Stimulated activated CD8-positive, alpha-beta memory T cell treated with anti-CD3 and anti-CD28 coated beads, Interleukin-4, amount 100 ng/mL, for 4 hours (primary cell): ENCODE measurements around the gene MMAA.
"Not testable (repeated sequence)": the region's sequence is repeated elsewhere in the genome, so short reads cannot be mapped to it uniquely, and the experiment has no call there.

Experiments used
- DNase-seq, 2 donors: peaks; one replicate each; pipeline ENCODE4 v3.0.0-alpha.2; 2020; ENCODE audit warnings: low read depth in 2 of 2, low spot score in 1 of 2

MMAA gene

DNA sequence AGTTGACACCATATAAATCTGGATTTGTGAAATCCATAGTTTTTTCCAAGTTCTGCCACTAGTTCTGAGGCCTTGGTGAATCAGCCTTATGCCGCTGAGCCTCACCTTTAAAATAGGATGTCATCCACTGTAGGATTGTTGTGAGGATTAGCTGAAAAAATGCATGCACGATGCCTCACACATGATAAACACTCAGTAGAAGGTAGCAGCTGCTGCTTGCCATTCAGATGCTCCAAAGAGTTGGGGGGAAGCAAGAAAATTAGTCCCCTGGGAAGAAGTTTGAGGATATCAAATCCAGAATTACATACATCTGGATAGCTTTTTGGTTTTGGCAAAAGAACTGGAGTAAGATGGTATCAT is 7.4 kb downstream of the MMAA start:
- DNase-seq: no peak

DNA sequence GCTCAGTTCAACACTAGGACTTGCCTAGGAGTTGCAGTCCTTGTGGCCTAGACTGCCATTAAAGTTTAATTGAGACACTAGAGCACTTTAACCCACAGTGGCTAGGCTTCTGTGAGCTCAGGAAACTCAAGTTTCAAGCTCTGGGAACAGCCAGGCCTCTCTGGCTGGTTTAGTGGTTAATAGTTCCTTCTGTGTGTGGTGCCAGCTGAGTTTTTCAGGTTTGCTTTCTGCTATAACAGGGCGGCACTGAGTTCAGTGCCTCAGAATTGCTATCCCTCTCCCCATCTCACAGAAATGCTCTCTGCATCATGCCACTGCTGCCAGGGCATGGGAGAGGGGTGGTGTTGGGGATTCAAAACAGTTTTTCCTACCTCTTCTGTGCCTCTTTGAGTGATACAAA is 15.9 kb downstream of the MMAA start:
- no peak for DNase-seq

DNA sequence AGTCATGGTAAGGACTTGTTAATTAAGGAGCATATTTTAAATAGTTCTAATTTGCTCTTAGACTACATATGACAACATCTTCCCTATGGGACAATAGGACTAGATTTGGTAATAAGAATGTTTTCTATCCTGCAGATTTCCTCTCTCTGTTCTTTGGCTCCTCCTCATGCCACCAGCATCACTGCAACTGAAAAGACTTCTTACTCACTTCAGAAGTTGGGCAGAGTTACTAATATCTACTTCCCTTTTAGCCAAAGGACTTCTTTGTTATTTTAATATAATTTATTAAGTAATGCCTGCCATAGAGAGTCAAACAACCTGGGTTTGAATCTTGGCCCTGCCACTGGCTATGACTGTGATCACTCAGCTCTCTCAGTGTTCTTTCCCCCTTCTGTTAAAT is 16.4 kb downstream of the MMAA start:
- DNase-seq: no peak

DNA sequence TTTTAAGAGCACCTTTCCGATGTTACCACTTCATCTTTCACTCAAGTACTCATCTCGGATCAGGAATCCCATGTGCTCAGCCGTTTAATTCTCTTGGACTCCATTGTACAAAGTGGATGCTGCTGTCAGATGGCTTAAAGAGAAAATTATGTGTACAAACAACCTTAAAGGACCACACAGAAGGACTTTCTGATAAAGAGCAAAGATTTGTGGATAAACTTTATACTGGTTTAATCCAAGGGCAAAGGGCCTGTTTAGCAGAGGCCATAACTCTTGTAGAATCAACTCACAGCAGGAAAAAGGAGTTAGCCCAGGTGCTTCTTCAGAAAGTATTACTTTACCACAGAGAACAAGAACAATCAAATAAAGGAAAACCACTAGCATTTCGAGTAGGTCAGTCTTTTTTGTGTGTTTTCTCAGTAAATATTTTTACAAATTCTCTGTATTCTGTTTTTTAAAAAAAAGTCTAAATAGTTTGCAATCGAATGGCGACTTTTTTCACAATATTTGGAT is 20.1 kb downstream of the MMAA start:
- no peak for DNase-seq

DNA sequence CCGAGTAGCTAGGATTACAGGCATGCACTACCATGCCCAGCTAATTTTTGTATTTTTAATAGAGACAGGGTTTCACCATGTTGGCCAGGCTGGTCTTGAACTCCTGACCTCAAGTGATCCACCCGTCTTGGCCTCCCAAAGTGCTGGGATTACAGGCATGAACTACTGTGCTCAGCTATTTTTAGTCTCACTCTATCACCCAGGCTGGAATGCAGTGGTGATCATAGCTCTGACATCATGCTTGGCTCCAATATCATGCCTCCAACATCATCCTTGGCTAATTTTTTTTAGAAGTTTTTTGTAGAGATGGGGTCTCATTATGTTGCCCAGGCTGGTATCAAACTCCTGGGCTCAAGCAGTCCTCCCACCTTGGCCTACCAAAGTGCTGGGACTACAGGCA is 21.1 kb downstream of the MMAA start:
- DNase-seq: not testable (repeated sequence)

DNA sequence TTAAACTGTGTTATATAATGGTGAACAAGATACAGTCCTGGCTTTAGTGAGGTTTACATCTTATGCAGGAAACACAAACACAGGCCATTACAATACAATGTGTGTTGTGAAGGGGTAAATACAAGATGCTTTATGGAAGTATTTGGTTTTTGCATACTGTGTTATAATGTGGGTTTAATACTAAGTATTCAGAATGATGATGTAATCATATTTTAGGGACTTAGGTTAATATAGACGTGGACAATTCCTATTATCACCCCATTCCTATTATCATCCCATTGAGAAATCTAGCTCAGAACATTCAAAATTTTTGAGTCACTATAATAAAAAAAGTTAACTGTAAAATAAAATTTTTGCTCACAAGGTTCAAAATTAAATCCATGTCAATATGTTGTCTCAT is 24.1 kb downstream of the MMAA start:
- DNase-seq: no peak

DNA sequence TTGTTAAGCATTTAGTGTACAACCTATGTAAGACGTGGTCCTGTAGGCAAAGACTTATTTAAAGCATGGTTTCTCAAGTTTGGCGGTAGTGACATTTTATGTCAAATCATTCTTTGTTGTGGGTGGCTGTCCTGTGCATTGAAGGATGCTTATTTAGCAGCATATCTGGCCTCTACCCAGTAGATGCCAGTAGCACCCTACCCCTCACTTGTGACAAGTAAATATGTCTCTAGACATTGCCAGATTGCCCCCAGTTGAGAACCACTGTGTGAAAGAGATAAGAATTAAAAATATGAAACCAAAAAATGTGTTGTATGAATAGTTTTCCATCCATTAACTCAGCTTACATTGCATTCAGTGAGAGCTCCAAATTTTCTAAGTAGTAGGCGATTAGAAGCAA is 25.5 kb downstream of the MMAA start:
- no peak for DNase-seq

DNA sequence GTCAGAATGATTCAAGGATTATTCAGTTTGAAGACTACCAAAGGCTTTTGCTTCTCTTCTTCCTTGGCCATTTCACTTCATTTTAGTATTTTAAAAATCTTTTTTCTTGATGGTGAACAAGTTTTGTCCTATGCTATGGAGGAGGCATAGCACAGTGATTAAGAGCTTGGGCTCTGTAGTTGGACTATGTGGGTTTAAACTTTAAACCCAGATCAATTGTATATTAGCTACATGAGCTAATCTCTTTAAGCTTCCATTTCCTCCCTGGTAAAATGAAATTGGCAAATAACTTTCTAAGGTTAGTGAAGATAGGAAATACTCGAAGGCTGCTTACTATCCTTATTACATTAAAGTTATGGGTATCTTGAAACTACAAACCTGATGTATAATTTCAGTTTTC is 37.0 kb downstream of the MMAA start:
- DNase-seq: no peak

DNA sequence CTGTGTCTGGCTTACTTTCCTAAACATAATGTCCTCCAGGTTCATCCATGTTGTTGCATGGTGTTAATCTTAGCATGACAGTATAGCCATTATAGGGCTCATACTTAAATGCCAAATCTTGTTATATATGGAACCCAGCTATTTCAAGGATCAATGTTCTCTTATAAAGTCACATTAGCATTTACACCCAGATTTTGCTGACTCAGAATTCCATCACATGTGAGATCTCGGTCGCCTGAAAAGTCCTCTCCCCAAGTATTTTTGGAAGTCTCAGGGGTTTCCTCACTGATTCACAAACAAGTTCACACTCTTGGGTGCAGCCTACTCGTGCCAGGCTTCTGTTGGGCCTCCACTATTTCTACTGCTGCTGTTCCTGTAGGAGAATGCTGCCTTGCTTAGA is 40.9 kb downstream of the MMAA start:
- DNase-seq: no peak

DNA sequence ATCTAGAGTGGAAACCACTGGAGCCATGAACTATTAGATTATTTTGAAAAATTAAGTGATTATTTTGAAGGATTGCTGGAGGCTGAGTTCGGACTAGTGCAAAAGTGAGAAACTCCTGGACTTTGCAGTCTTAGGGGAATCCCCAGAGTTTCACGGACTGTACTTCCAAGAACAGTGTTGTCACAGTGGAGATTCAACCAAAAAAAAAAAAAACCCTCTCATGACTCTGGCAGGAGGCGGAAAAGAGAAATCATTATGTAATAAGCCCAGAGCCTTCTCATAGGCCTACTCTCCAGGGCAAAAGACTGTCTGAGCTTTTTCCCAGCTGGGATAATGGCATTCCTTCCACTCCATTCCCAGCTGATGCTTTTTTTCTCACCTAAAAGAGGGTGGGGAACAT is 44.0 kb downstream of the MMAA start:
- no peak for DNase-seq

DNA sequence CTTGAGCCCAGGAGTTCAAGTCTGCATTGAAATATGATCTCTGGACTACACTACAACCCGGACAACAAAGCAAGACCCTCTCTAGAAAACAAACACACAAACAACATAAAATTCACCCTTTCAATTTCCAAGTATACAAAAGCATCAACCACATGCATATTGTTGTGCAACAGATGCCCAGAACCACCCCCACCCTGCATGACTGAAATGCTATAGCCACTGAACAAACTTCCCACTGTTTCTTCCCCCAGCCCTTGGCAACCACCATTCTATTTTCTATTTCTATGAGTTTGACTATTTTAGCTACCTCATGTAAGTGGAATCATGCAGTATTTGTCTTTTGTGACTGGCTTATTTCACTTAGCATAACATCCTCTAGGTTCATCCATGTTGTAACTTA is 46.6 kb downstream of the MMAA start:
- DNase-seq: no peak

DNA sequence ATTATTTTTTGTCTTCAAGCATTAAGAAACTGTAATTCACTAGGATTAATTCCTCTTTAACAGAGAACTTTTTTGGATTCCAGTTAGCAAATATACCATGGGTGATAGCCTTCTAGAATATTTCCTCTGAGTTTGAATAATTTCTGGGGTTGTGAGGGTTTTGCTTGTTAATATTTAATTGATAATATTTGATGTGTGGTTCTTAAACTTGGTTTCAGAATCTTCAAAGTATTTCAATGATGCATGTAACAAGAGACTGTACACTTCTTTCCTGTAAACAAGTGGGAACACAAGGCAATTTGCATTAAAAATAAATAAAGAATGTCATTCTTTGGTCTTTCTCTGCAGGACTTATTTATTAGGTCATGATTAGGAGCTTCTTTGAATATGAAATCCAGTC is 51.2 kb downstream of the MMAA start:
- DNase-seq: no peak

DNA sequence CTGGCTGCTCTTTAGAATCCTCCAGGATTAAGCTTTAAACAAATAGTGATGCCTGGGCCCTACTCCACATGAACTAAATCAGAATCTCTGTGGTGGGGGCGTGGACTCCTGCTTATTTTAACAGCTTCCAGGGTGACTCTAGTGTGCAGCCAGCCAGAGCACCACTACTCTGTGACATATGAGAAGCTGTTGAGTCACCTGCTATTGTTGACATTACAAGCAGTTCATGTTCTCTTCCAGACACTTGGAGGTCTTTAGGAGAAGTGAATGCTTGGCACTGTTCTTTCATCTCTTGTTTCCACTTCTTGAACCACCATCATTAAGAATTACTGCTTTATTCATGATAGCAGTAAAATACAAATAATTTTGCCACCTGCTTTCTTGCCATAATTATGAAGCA is 60.3 kb downstream of the MMAA start:
- no peak for DNase-seq

DNA sequence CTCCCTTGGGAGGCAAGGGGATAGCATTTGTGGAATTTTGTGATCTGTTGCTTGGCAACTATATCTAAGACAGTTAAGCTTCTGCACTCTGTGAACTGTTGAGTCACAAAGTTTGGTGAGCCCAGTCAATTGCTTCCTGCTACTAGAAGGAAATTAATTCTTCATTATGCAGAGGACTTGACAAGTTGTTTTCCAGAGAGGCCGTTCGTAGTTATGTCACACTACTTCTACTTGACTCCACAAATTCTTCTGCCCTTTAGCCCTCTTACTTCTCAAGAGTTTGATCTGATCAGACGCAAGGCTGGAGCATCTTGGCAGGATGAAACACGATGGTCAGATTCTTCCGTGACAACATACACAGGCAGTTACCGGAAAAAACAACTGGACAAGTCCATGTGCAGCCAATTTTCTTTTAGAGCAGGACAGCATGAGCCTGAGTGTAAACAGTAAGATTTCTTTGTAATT is 60.8 kb downstream of the MMAA start, which contains the start of gene C4orf51:
Gene C4orf51, plus strand, starts transcription at position 156 of the 465 bp plus-strand sequence. Its CDS starts 58 bp downstream, at position 214.
- no peak for DNase-seq

DNA sequence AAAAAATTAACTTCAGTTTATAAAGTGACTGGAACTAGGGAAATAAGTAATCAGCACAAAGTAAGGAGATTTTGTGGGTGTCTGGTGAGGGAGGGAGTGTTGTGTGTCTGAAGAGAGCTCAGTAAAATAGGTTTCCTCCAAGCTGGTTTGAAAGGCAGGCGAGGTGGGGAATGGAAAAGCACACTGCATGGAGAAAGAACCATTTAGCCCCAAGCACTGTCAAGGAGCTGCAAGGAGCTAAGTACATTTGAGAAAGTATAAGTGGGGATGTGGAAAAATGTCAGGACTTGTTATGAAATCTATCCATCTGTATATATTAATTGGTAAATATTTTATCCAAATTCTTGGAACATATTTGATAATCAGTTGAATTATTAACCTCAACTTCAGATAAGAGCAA is 61.7 kb downstream of the MMAA start:
- no peak for DNase-seq

DNA sequence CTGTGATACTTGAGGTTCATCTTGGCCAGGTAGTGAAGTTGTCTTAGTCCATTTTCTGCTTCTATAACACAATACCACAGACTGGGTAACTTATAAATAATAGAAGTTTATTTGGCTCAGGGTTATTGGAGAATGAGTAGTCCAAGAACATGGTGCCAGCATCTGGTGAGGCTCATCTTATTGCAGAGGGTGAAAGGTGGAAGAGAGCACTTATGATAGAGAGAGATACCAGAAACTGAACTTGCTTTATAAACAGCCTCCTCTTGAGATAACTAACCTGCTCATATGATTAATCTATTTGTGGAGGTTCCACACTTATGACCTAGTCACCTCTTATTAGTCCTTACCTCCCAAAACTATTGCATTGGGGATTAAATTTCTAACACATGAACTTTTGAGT is 62.3 kb downstream of the MMAA start:
- DNase-seq: no peak

DNA sequence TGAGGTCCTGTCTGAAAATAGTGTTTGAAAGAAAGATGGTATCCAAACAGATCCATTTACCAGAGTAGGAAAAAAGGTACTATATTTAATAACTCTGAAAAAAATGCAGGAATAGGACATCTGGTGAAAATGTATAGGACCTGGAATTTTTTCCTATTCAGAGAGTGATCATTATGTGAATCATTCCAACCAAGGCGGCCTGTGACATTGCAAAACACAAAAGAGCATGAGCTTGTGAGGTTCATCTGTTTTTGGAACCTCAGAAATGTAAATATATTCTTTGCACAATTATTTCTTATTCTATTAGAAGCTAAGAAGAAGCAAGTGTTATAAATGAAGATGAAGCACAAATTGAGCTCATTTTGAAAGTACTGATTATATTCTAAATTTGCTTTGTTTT is 62.8 kb downstream of the MMAA start:
- DNase-seq: no peak

DNA sequence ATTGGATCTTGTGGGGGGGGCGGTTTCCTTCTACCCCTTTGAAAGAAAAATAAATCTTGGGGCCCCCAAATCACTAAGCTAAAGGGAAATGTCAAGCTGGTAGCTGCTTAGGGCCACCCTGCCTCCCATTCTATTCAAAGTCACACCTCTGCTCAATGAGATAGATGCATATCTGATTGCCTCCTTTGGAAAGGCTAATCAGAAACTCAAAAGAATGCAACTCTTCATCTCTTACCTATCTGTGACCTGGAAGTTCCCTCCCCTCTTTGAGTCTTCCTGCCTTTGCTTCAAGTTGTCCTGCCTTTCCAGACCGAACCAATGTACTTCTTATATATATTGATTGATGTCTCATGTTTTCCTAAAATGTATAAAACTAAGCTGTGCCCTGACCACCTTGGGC is 67.8 kb downstream of the MMAA start:
- no peak for DNase-seq

DNA sequence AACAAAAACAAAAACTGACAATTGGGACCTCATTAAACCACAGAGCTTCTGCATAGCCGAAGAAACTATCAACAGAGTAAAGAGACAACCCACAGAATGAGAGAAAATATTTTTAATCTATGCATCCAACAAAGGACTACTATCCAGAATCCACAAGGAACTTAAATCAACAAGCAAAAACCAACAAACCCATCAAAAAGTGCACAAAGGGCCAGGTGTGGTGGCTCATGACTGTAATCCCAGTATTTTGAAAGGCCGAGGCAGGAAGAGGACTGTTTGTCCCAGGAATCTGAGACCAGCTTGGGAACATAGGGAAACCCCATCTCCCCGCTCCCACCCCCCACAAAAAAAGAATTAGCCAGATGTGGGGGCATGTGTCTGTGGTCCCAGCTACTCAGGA is 71.4 kb downstream of the MMAA start:
- no peak for DNase-seq

DNA sequence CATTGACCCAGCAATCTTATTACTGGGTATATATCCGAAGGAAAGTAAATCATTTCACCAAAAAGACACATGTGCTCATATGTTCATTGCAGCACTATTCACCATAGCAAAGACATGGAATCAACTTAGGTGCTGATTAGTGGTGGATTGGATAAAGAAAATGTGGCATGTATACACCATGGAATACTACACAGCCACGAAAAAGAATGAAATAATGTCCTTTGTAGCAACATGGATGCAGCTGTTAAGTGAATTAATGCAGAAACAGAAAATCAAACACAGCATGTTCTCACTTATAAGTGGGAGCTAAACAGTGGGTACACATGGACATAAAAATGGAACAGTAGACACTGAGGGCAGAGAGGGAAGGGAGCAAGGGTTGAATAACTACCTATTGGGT is 72.2 kb downstream of the MMAA start:
- DNase-seq: not testable (repeated sequence)

DNA sequence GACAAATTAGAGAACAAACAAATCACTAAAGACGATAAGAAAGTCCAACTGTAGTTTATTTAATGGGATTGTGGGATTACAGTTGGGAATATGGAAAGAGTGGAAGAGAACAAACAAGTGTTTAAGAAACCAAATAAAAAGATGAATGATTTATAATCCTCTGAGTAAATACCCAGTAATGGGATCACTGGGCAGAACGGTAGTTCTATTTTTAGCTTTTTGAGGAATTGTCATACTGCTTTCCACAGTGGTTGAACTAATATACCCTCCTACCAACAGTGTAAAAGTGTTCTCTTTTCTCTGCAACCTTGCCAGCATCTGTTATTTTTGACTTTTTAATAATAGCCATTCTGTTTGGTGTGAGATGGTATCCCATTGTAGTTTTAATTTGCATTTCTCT is 75.7 kb downstream of the MMAA start:
- DNase-seq: no peak

DNA sequence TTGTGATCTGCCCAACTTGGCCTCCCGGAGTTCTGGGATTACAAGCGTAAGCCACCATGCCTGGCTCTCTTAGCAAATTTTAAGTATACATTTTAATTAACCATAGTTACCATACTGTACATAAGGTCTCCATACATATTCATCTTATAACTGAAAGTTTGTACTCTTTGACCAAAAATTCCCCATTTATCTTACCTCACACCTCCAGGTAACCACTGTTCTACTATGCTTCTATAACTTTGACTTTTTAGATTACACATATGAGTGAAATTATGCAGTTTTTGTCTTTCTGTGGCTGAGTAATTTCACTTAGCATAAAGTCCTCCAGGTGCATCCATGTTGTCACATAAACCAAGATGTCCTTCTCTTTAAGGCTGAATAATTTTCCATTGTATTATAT is 78.1 kb downstream of the MMAA start:
- DNase-seq: no peak

DNA sequence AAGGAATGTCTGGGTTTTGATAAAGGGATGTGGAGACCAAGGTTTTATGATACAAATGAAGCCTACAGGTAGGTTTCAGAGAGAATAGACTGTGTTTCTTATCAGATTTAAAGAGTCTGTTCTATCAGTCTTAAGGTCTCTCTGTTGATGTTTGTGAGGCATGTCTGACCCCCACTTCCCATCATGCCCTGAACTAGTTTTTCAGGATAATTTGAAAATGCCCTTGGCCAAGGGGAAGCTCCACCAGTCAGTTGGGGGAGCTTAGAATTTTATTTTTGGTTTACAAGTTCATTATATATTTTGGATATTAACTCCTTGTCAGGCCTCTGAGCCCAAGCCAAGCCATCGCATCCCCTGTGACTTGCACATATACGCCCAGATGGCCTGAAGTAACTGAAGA is 79.3 kb downstream of the MMAA start:
- no peak for DNase-seq
